ES-I3 (cell line): ENCODE measurements around the gene MIPOL1.
"Not testable (repeated sequence)": the region's sequence is repeated elsewhere in the genome, so short reads cannot be mapped to it uniquely, and the experiment has no call there.

Source experiments
- H3K36me3 ChIP-seq: 2 replicates; pipeline ENCODE4 v1.6.1; 2013; ENCODE audit warnings: mild to moderate bottlenecking, low read length, control low read depth, moderate library complexity; ENCODE audit not compliant: insufficient read depth
- H3K4me1 ChIP-seq: 2 replicates; pipeline ENCODE4 v1.6.1; 2013; ENCODE audit warnings: mild to moderate bottlenecking, control low read depth, low read length; ENCODE audit not compliant: insufficient read depth
- H3K9ac ChIP-seq: 2 replicates; pipeline ENCODE4 v1.6.1; 2013; ENCODE audit warnings: low read depth, mild to moderate bottlenecking, low read length, moderate library complexity
- H3K9me3 ChIP-seq: 2 replicates; pipeline ENCODE4 v1.6.1; 2013; ENCODE audit warnings: mild to moderate bottlenecking, low read length, moderate library complexity; ENCODE audit not compliant: control insufficient read depth, insufficient read depth

The MIPOL1 gene

DNA sequence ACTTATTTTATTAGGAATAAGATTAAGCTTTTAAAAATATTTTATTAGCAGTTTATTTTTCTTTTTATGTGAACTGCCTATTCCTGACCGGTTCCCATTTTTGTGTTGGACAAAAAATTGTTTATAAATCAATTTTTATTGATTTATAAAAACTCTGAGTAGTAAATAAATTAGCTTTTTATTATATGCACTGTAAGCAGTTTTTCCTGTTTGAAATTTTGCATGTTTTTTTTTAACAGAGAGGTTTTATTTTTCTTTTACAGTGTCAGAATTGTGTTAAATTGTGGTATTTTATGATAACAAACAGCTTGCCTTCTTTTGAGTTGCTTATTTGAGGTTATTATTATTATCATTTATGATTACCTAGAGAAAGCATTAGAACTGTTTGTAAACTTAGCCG is 329.3 kb downstream of the MIPOL1 start:
- Histone ChIP-seq H3K4me1 (no peaks in the 10 kb centered on the region), H3K36me3 (no peaks in the 10 kb centered on the region), H3K9ac (no peak overlapping the region), H3K9me3 (no peaks in the 10 kb centered on the region)

- Histone ChIP-seq H3K9ac (no peak overlapping the region), H3K36me3 (no peaks in the 10 kb centered on the region), H3K9me3 (no peaks in the 10 kb centered on the region), H3K4me1 (no peaks in the 10 kb centered on the region)
Observed at GRCh38 chr14:37539992-37540391, 342.3 kb downstream of the MIPOL1 start.

DNA sequence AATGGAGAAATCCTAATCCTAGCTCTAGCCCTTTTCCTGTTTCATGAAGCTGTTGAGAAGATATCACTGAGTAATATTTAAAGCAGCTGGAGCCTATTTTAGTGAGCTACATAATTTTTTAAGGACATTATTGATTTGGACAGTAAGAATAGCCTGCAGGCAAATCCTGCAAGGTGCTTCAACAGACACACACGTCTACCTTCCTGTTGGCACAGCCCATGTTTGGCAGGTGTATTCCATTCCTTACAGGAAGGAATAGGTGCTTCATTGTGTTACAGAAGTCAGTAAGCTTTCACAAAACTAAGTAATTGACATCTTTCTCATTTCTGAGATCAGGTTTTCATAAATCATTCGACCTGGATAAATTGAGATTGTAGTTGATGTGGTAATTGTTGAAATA is 346.7 kb downstream of the MIPOL1 start:
- no peaks in the 10 kb centered on the region for H3K9me3 ChIP-seq
- no peaks in the 10 kb centered on the region for H3K4me1 ChIP-seq

DNA sequence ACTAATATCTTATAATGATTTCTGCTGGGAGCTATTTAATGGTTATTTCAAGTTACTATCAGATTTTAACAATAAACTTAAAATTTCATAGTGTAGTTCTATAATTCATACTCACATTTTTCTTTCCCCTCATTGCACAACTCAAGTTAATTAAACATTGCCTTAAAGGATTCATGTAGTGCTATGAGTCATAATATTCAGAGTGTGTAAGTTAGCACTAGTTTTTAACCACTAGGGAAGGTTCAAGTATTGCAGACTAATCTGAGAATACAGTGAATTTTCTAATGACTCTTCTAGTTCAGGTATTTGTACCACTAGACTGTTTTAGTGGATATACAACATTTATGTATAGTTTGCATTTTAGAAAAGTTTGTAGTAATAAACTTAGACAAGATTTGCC is 347.4 kb downstream of the MIPOL1 start:
- H3K9me3 ChIP-seq = no peaks in the 10 kb centered on the region
- no peaks in the 10 kb centered on the region for H3K4me1 ChIP-seq
- no peak overlapping the region for H3K9ac ChIP-seq
- no peaks in the 10 kb centered on the region for H3K36me3 ChIP-seq

More for the DNA sequence above, 346.7 kb downstream of the MIPOL1 start:
- Histone ChIP-seq H3K36me3 (no peaks in the 10 kb centered on the region), H3K9ac (no peak overlapping the region)

GRCh38 chr14:37546621-37547447 is 349.1 kb downstream of the MIPOL1 start:
- Histone ChIP-seq H3K4me1 (no peaks in the 10 kb centered on the region), H3K36me3 (no peaks in the 10 kb centered on the region), H3K9ac (no peak overlapping the region), H3K9me3 (no peaks in the 10 kb centered on the region)

GRCh38 chr14:37550511-37550910 is 352.8 kb downstream of the MIPOL1 start:
- H3K36me3 ChIP-seq = no peaks in the 10 kb centered on the region
- no peaks in the 10 kb centered on the region for H3K9me3 ChIP-seq
- no peak overlapping the region for H3K9ac ChIP-seq
- H3K4me1 ChIP-seq = no peaks in the 10 kb centered on the region

- H3K9me3 ChIP-seq = no peaks in the 10 kb centered on the region
- H3K36me3 ChIP-seq = no peaks in the 10 kb centered on the region
- H3K9ac ChIP-seq = no peak overlapping the region
- no peaks in the 10 kb centered on the region for H3K4me1 ChIP-seq
Observed at GRCh38 chr14:37551119-37551518, 353.4 kb downstream of the MIPOL1 start.

DNA sequence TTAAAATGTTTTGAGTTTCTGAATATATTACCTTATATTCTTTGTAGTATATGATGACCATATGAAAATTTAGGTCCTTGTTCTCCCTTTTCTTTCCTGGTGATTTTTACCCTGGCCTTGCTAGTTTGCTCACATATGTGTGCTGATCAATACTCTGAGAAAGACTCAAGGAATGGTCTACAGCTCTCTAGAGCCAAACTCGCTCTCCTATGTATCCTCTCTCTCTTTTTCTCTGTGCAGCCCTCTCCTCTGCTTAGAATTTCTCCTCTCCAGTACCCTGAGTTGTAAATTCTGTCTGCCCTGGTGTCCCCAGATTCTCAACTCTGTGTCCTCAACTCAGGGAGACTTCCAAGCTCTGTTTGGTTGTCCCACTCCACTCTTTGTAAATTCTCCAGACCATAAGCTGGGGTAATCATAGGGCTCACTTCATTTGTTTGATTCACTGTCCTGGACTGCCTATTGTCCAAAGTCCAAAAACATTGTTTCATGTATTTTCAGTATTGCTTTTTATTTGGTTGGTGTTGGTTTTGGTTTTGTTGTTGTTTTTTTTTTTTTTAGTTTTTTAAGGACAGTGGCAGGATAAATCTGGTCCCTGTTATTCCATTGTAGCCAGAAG is 356.3 kb downstream of the MIPOL1 start:
- no peaks in the 10 kb centered on the region for H3K4me1 ChIP-seq
- no peak overlapping the region for H3K9ac ChIP-seq
- H3K9me3 ChIP-seq = no peaks in the 10 kb centered on the region
- no peaks in the 10 kb centered on the region for H3K36me3 ChIP-seq

DNA sequence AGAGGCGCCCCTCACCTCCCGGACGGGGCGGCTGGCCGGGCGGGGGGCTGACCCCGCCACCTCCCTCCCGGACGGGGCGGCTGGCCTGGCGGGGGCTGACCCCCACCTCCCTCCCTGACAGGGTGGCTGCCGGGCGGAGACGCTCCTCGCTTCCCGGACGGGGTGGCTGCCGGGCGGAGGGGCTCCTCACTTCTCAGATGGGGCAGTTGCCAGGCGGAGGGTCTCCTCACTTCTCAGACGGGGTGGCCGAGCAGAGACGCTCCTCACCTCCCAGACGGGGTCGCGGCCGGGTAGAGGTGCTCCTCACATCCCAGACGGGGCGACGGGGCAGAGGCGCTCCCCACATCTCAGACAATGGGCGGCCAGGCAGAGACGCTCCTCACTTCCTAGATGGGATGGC is 357.9 kb downstream of the MIPOL1 start:
- H3K9me3 ChIP-seq, H3K36me3 ChIP-seq, H3K4me1 ChIP-seq, H3K9ac ChIP-seq: not testable (repeated sequence)

GRCh38 chr14:37558740-37559139 is 361.0 kb downstream of the MIPOL1 start:
- H3K36me3 ChIP-seq = no peaks in the 10 kb centered on the region
- no peaks in the 10 kb centered on the region for H3K4me1 ChIP-seq
- no peak overlapping the region for H3K9ac ChIP-seq
- no peaks in the 10 kb centered on the region for H3K9me3 ChIP-seq

GRCh38 chr14:37559386-37559785 is 361.6 kb downstream of the MIPOL1 start:
- no peak overlapping the region for H3K9ac ChIP-seq
- no peaks in the 10 kb centered on the region for H3K36me3 ChIP-seq
- no peaks in the 10 kb centered on the region for H3K9me3 ChIP-seq
- no peaks in the 10 kb centered on the region for H3K4me1 ChIP-seq

DNA sequence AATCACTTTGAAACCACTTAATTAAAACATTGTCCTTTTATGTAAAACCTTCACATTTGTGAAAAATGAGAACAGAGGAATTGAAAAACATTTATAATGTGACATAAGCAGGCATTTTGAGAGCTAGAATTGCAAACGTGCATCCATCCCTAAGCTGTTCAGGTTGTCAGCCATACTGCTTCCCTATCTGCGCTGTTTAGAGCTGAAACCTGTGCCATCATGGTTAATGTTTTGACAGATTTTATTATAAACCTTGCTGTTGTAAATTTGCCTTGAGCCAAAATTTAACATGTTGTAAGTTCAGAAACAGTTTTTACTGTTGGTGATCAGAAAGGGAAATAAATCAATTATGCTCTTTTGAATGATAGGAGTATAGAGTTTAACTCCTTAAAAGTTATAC is 365.5 kb downstream of the MIPOL1 start:
- H3K4me1 ChIP-seq = peaks cover 8% of the 10 kb centered on the region
- no peaks in the 10 kb centered on the region for H3K36me3 ChIP-seq
- no peaks in the 10 kb centered on the region for H3K9me3 ChIP-seq
- H3K9ac ChIP-seq = no peak overlapping the region

DNA sequence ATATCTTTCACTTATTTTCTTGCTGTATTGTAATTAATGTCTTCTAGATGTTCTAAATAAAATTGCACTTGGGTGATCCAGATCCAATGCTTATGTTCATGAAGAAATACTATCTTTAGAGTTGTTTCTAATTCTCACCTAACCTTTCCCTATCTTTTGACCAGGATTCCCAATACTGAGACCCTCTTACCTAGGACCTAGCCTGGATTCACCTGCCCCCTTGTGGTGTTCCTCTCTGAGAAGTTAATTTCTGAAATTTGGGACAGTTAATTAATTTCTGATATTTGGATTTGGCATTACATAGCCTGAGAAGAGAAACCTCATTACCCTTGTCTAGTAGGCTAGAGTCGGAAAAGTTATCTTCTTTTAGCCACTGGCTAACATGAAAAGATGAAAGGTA is 367.8 kb downstream of the MIPOL1 start:
- no peak overlapping the region for H3K9ac ChIP-seq
- H3K9me3 ChIP-seq = no peaks in the 10 kb centered on the region
- no peaks in the 10 kb centered on the region for H3K36me3 ChIP-seq
- H3K4me1 ChIP-seq = peaks cover 8% of the 10 kb centered on the region

- Histone ChIP-seq H3K9me3 (no peaks in the 10 kb centered on the region), H3K4me1 (peaks cover 8% of the 10 kb centered on the region), H3K36me3 (no peaks in the 10 kb centered on the region), H3K9ac (no peak overlapping the region; the same call in 1 of the 2 replicates)
Observed at GRCh38 chr14:37566811-37567371, 369.2 kb downstream of the MIPOL1 start.

DNA sequence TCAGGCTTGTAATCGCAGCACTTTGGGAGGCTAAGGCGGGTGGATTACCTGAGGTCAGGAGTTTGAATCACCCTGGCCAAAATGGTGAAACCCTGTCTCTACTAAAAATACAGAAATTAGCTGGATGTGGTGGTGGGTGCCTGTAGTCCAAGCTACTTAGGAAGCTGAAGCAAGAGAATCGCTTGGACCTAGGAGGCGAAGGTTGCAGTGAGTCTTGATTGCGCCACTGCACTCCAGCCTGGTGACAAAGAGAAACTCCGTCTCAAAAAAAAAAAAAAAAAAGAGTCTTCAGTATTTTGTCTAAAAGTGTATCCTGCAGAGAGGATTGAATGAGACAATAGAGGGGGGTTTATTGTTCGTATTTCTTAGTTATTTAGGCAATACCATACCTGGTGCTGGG is 372.0 kb downstream of the MIPOL1 start:
- Histone ChIP-seq H3K4me1 (peaks cover 8% of the 10 kb centered on the region), H3K36me3 (no peaks in the 10 kb centered on the region), H3K9me3 (no peaks in the 10 kb centered on the region), H3K9ac (no peak overlapping the region)
